GM18499 (cell line): Measurements from ENCODE around the gene PRKCE.
"Not testable (repeated sequence)": the region's sequence is repeated elsewhere in the genome, so short reads cannot be mapped to it uniquely, and the experiment has no call there.

Experiments
- ATAC-seq: cut with Tn5 transposase; IDR thresholded peaks from one replicate; pipeline ENCODE4 v1.9.1; 2021; ENCODE audit warnings: moderate number of reproducible peaks; ENCODE audit not compliant: insufficient read depth, unreplicated experiment

PRKCE gene

DNA sequence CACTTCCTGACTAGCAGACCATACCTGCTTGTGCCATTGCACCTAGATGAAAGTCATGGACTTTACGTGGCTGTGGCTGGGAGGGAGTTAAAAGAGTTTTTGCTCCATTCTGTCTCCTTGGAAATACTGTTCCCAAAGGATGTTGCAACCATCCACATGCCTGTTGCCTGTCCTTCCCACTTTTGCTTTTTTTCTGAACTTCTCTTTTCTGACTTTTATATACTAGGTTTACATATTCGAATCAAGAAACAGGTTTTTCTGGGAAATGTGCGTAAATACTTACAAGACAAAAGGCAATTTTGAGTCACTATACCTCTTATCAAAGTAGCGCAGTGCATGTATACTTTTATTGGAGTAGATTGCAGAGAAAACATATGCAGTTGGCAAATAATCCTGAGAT is 244.8 kb downstream of the PRKCE start:
- ATAC-seq, result no peak

- no peak for ATAC-seq
Observed at GRCh38 chr2:45897842-45898241, 246.4 kb downstream of the PRKCE start.

- ATAC-seq, result no peak
Observed at GRCh38 chr2:45898819-45899218, 247.3 kb downstream of the PRKCE start.

- no peak for ATAC-seq
Observed at GRCh38 chr2:45899926-45900325, 248.5 kb downstream of the PRKCE start.

GRCh38 chr2:45901468-45902032 is 250.1 kb downstream of the PRKCE start:
- no peak for ATAC-seq

DNA sequence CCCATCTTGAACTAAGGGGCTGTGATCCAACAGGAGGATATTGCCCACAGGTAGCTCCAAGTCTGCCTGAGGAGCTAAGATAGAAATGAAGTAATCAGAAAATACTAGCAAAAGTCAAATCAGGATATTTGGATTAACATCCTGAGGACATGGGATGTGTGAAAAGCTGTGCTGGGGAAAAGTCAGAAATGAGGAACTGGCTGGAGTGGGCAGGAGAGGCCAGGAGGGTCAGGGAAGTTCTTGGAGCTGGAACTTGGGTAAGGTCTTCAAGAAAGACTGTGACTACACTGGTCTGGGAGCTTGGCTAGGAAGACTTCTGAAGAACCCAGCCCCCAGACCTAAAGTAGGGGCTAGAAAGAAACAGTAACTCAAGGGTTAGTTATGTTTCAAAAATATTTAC is 250.9 kb downstream of the PRKCE start:
- no peak for ATAC-seq

GRCh38 chr2:45902781-45903375 is 251.4 kb downstream of the PRKCE start:
- no peak for ATAC-seq

- peak; percentile 75 for ATAC-seq
Observed at GRCh38 chr2:45904267-45904945, 252.9 kb downstream of the PRKCE start.

DNA sequence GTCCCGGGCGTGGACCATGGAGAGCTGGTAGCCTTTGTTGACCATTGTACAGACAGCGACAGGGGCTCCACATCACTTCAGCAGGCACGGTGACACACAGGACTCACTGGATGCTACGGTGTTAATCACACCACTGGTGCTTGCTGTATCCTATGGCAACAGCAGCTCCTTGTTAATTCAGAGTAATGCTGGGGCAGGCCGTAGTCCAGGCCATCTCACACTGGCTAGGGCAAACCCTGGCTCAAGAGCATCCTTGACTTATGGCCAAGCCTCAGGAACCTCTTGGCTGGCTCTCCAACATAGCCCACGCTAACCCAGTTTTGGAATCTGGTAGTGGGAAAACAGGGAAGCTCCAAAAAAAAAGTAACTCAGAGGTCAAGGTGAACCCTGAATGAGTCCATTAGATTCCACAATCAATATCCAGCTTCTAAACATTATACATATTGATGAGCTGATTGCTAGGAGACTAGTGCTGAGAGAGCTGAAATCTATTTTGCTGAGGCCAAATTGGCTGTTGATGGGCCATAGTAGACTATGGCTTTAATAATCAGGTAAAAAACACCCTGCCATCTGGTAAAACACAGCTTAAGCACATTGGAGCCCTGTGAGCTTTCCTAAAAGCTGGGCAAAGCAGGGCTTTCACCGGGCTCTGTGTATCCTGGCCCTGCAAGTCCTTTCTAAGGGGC is 253.6 kb downstream of the PRKCE start:
- ATAC-seq, result no peak

- ATAC-seq, result no peak
Observed at GRCh38 chr2:45905632-45905958, 254.1 kb downstream of the PRKCE start.

DNA sequence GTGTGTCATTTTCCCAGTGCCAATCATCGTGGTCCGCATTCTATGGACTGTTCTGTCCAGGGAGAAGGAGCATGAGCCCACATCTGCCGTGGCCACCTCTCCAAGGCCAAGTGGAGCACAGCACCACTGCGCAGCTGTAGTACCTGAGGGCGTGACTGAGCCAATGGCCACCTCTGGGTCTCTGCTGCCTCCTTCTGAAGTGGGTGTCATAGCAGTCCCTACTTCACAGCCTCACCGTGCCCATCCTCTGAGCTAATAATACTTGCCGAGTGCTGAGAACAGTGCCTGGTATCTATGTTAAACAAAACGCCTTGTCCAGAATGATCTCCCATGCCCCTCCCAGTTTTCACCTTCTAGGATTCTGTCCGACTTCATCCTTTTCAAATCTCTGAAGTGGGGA is 256.1 kb downstream of the PRKCE start:
- ATAC-seq, result no peak

DNA sequence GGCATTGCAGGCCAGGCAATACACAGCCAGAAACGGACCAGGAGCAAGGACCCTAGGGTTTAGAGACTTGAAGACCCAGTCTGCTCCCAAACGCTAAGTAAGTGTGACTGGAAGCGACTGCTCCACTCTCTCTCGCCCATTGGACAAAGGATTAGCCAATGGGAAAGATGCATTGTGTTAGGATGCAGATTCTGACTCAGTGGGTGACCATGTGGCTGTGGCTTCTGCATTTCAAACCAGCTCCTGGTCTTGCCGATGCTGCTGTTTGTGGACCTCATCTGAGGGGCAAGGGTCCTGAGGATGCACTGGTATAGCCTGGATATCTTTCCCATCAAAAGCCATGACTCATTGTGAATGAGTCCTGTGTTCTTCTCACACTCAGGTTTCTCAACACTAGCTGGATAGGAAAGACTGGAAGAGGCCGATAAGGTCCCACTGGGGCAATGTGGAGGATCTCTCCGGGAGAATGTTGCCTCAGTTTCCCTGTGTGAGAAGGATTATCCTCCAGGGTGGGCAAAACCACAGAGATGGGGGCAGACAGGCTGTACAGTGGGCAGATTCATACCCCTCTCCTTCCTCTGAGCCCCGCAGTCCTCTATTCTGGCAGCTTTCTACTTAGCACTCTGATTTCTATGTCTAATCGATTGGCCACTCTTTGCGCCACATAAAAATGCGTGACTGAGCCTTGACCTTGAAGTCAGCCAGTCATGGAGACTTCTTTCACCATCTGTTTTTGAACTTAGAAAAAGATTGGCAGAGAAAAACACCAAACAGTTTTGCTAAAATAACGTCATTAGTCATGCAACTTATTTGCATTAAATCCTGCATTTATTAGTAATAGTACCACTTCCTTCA is 257.1 kb downstream of the PRKCE start:
- no peak for ATAC-seq

GRCh38 chr2:45909171-45909565 is 257.7 kb downstream of the PRKCE start:
- no peak for ATAC-seq

GRCh38 chr2:45909677-45910191 is 258.3 kb downstream of the PRKCE start:
- ATAC-seq, result peak; percentile 88

DNA sequence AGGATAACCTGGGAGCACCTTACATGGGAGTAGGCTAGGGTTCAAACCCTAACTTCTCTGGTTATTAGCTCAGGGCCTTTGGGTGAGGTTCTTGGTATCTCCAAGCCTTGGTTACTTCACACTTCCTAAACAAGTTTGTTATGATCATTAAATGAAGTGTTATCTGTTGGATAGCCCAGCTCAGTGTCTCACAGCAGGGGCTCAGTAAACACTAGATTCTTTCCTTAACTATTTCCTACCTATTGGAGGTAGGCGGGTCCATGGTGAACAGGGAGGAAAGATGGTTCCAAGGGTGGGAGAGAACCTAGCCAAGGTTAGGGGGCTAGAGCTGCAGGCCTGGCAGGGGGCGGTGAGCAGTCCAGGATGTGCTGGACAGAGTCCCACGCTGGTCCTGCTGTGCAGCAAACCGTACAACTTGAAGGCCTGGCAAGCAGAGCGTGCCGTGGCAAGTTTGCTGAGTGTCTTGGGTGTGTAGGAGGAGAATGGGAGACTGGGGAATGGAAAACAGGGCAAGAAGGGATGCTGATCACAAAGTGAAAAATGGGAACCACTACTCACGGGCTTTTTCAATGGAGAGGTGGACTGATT is 259.1 kb downstream of the PRKCE start:
- no peak for ATAC-seq

DNA sequence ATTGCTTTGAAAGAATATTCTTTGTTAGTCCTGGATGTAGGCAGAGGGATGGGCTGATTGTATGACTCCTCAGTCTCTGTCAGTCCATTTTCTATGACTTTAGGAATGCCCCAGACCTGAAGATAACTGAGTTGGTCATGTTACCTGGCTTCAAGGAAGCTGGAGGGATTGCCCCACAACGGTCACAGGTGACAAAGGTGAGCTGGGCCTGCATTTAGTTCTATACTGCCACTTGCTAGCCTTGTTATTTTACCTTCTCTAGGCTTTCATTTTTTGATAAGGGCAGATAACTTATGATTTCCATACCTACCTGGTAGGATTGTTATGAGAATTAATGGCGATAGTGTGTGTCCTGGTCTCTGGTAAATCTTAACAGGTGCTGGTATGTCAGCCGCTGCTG is 260.1 kb downstream of the PRKCE start:
- ATAC-seq, result no peak

GRCh38 chr2:45912109-45912508 is 260.6 kb downstream of the PRKCE start:
- no peak for ATAC-seq

- ATAC-seq, result no peak
Observed at GRCh38 chr2:45913539-45913938, 262.1 kb downstream of the PRKCE start.

- no peak for ATAC-seq
Observed at GRCh38 chr2:45915523-45915922, 264.0 kb downstream of the PRKCE start.

DNA sequence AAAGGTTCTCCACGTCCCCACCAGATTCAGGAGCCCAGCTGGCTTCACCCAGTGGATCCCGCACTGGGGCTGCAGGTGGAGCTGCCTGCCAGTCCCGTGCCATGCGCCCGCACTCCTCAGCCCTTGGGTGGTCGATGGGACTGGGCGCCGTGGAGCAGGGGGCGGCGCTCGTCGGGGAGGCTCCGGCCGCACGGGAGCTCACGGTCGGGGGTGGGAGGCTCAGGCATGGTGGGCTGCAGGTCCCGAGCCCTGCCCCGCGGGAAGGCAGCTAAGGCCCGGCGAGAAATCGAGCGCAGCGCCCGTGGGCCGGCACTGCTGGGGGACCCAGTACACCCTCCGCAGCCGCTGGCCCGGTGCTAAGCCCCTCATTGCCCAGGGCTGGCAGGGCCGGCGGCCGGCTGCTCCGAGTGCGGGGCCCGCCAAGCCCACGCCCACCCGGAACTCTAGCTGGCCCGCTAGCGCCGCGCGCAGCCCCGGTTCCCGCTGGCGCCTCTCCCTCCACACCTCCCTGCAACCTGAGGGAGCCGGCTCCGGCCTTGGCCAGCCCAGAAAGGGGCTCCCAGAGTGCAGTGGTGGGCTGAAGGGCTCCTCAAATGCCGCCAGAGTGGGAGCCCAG is 266.2 kb downstream of the PRKCE start:
- ATAC-seq, result not testable (repeated sequence)
